CD14-positive monocyte (primary cell): ENCODE measurements around the gene DPF3. TPM values are rescaled to one million over a fixed set of nuclear protein-coding genes. Genes with fewer than 3 reads are reported as not detected.

ENCODE experiments used
- DNase-seq, 3 donors: peaks; one replicate each; pipeline ENCODE4 v3.0.0-alpha.2; 2011 to 2022
- H2AFZ ChIP-seq: 2 replicates; pipeline ENCODE4 v1.6.0; 2012; ENCODE audit warnings: mild to moderate bottlenecking, low read depth, low read length, inconsistent platforms; ENCODE audit not compliant: insufficient read depth, poor library complexity, severe bottlenecking
- H3K27ac ChIP-seq, 2 donors: 1 replicate in 1 of 2; 2 replicates in 1 of 2; pipeline ENCODE4 v1.5.1; 2012 to 2013; ENCODE audit warnings: low read length in 2 of 2, control low read depth in 1 of 2, inconsistent platforms in 1 of 2, low read depth in 1 of 2, mild to moderate bottlenecking in 1 of 2
- H3K27me3 ChIP-seq, 2 donors: one replicate each; pipeline versions ENCODE4 v1.6.0 to v1.6.1; 2011 to 2013; ENCODE audit warnings: low read length in 2 of 2; ENCODE audit not compliant: control insufficient read depth in 2 of 2, insufficient read depth in 2 of 2
- H3K36me3 ChIP-seq, 2 donors: replicated peaks in 1 of 2; 1 replicate in 1 of 2; 2 replicates in 1 of 2; pipeline versions ENCODE4 v1.5.1 to v1.6.1; 2012 to 2013; ENCODE audit warnings: low read length in 2 of 2, control low read depth in 1 of 2, inconsistent platforms in 1 of 2, mild to moderate bottlenecking in 1 of 2; ENCODE audit not compliant: insufficient read depth in 2 of 2, control insufficient read depth in 1 of 2
- H3K4me1 ChIP-seq, 2 donors: 1 replicate in 1 of 2; 2 replicates in 1 of 2; pipeline versions ENCODE4 v1.5.1 to v1.6.1; 2012 to 2013; ENCODE audit warnings: low read length in 2 of 2, control low read depth in 1 of 2, inconsistent platforms in 1 of 2, mild to moderate bottlenecking in 1 of 2, moderate library complexity in 1 of 2; ENCODE audit not compliant: insufficient read depth in 2 of 2, control insufficient read depth in 1 of 2
- H3K4me2 ChIP-seq: replicated peaks from 2 replicates; pipeline ENCODE3; 2012; ENCODE audit warnings: low read length, moderate library complexity, mild to moderate bottlenecking; ENCODE audit not compliant: poor library complexity, severe bottlenecking; ENCODE audit errors: extremely low read depth
- H3K4me3 ChIP-seq, 3 experiments: fragments of 200-600 bp in 1 of 3; sonication (generic) in 1 of 3; replicated peaks in 1 of 3; 1 replicate in 2 of 3; 2 replicates in 1 of 3; pipeline ENCODE4 v1.5.1; 2011 to 2013; ENCODE audit warnings: low read length in 3 of 3, mild to moderate bottlenecking in 3 of 3, control low read depth in 2 of 3, low read depth in 2 of 3, inconsistent platforms in 1 of 3, moderate library complexity in 1 of 3
- H3K79me2 ChIP-seq: 2 replicates; pipeline ENCODE4 v1.6.0; 2012; ENCODE audit warnings: mild to moderate bottlenecking, control low read depth, inconsistent platforms, low read length, moderate library complexity; ENCODE audit not compliant: insufficient read depth
- H3K9ac ChIP-seq: 2 replicates; pipeline ENCODE4 v1.6.0; 2017; ENCODE audit warnings: low read length, mild to moderate bottlenecking; ENCODE audit not compliant: insufficient read depth, poor library complexity, severe bottlenecking
- H3K9me3 ChIP-seq, 2 donors: replicated peaks in 1 of 2; 1 replicate in 1 of 2; 2 replicates in 1 of 2; pipeline versions ENCODE4 v1.5.1 to v1.6.1; 2012 to 2013; ENCODE audit warnings: low read length in 2 of 2, control low read depth in 1 of 2; ENCODE audit not compliant: control insufficient read depth in 1 of 2, insufficient read depth in 1 of 2
- H4K20me1 ChIP-seq: 2 replicates; pipeline ENCODE4 v1.6.0; 2012; ENCODE audit warnings: mild to moderate bottlenecking, low read length, control low read depth, moderate library complexity; ENCODE audit not compliant: insufficient read depth
- H3K27ac Mint-ChIP-seq, 7 donors: one replicate each; pipeline ENCODE4 v1.8.0; 2020; ENCODE audit warnings: mild to moderate bottlenecking in 7 of 7, mixed read lengths in 7 of 7, moderate library complexity in 6 of 7, inconsistent platforms in 2 of 7
- H3K27me3 Mint-ChIP-seq, 3 donors: one replicate each; pipeline ENCODE4 v1.8.0; 2021 to 2022; ENCODE audit warnings: low read depth in 3 of 3, mild to moderate bottlenecking in 3 of 3, mixed read lengths in 3 of 3, moderate library complexity in 3 of 3, inconsistent platforms in 1 of 3
- H3K36me3 Mint-ChIP-seq, 2 donors: one replicate each; pipeline ENCODE4 v1.8.0; 2020; ENCODE audit warnings: mixed read lengths in 2 of 2, inconsistent platforms in 1 of 2, mild to moderate bottlenecking in 1 of 2
- H3K4me1 Mint-ChIP-seq: one replicate; pipeline ENCODE4 v1.8.0; 2020; ENCODE audit warnings: mild to moderate bottlenecking, mixed read lengths
- H3K4me3 Mint-ChIP-seq, 2 donors: one replicate each; pipeline ENCODE4 v1.8.0; 2020; ENCODE audit warnings: mild to moderate bottlenecking in 2 of 2, mixed read lengths in 2 of 2, moderate library complexity in 1 of 2
- H3K9me3 Mint-ChIP-seq, 7 donors: one replicate each; pipeline ENCODE4 v1.8.0; 2020 to 2022; ENCODE audit warnings: mixed read lengths in 7 of 7, mild to moderate bottlenecking in 6 of 7, moderate library complexity in 6 of 7, inconsistent platforms in 2 of 7
- CTCF ChIP-seq: fragments of 200-600 bp; IDR thresholded peaks from one replicate; pipeline ENCODE4 v1.8.0; 2022; ENCODE audit warnings: antibody characterized with exemption, mild to moderate bottlenecking
- WGBS: methylation state at CpG from one replicate; pipeline ENCODE4 v1.1.5; 2013; ENCODE audit warnings: missing lambda C conversion rate; ENCODE audit not compliant: insufficient coverage; 5-methylcytosine and 5-hydroxymethylcytosine counted together
- intact Hi-C, 2 donors: fragments of 100-400 bp; cut with micrococcal nuclease; formaldehyde crosslinking; loops; one replicate each; pipeline versions ENCODE4 v1.15.0 to v1.15.1; 2023
- polyA plus RNA-seq, 3 donors: library from polyadenylated mRNA; depleted of rRNA in 1 of 3; unstranded in 2 of 3; stranded (reverse) in 1 of 3; fragments of 300-500 nt in 2 of 3; fragments of >200 nt in 1 of 3; fragmentation: Illumina TruSeq in 2 of 3; gene quantifications; 1 replicate in 2 of 3; 2 replicates in 1 of 3; pipeline ENCODE4 v1.2.3, GENCODE V29; 2012 to 2021

Gene DPF3
- polyA plus RNA-seq, 3 donors: 0.33 to 0.39 TPM; not detected in 1

- WGBS: 95% methylated on average over 12 of the region's 12 CpGs
- H3K4me1 ChIP-seq: no peaks in the 10 kb centered on the region
Observed at GRCh38 chr14:72610096-72610830, 283.6 kb downstream of the DPF3 start.

GRCh38 chr14:72609205-72609916 is 284.5 kb downstream of the DPF3 start:
- H3K4me3 ChIP-seq: no peak overlapping the region
- H3K27ac Mint-ChIP-seq: no peak overlapping the region
- no peaks in the 10 kb centered on the region for H3K4me1 Mint-ChIP-seq
- H3K4me1 ChIP-seq: no peaks in the 10 kb centered on the region
- H3K36me3 Mint-ChIP-seq: no peaks in the 10 kb centered on the region
- H3K9me3 Mint-ChIP-seq: no peaks in the 10 kb centered on the region
- H3K27me3 Mint-ChIP-seq: peaks cover 3 to 9% (median 7%) of the 10 kb centered on the region in 3 donors
- no peak overlapping the region for H2AFZ ChIP-seq
- H3K9me3 ChIP-seq: no peaks in the 10 kb centered on the region
- TF ChIP-seq CTCF: no peak
- no peaks in the 10 kb centered on the region for H3K27me3 ChIP-seq
- intact Hi-C loops: no loop called here
- H3K36me3 ChIP-seq: no peaks in the 10 kb centered on the region
- 84% methylated on average over 3 of the region's 12 CpGs for WGBS
- H3K79me2 ChIP-seq: no peaks in the 10 kb centered on the region
- no peak for DNase-seq
- H3K9ac ChIP-seq: no peak overlapping the region
- no peak overlapping the region for H3K4me2 ChIP-seq
- no peak overlapping the region for H3K4me3 Mint-ChIP-seq
- H4K20me1 ChIP-seq: no peaks in the 10 kb centered on the region
- H3K27ac ChIP-seq: no peak overlapping the region

More at GRCh38 chr14:72610096-72610830, 283.6 kb downstream of the DPF3 start:
- Histone ChIP-seq H3K4me3 (no peak overlapping the region), H3K4me2 (no peak overlapping the region), H3K9me3 (no peaks in the 10 kb centered on the region), H2AFZ (no peak overlapping the region), H3K9ac (no peak overlapping the region), H3K36me3 (no peaks in the 10 kb centered on the region), H3K27ac (no peak overlapping the region), H3K27me3 (no peaks in the 10 kb centered on the region), H4K20me1 (no peaks in the 10 kb centered on the region), H3K79me2 (no peaks in the 10 kb centered on the region)
- no peak for TF ChIP-seq CTCF
- intact Hi-C loops: no loop called here
- Mint-ChIP-seq H3K27me3 (peaks cover 0 to 7% (median 7%) of the 10 kb centered on the region in 3 donors), H3K4me3 (no peak overlapping the region), H3K4me1 (no peaks in the 10 kb centered on the region), H3K36me3 (no peaks in the 10 kb centered on the region), H3K9me3 (no peaks in the 10 kb centered on the region), H3K27ac (no peak overlapping the region)
- DNase-seq: no peak
